Epidermal melanocyte (primary cell): Measurements from ENCODE around the gene ABCF2.

ENCODE experiments used
- DNase-seq: peaks from one replicate; pipeline ENCODE4 v3.0.0; 2011; ENCODE audit warnings: low spot score; ENCODE audit not compliant: insufficient read length

The ABCF2 gene

DNA sequence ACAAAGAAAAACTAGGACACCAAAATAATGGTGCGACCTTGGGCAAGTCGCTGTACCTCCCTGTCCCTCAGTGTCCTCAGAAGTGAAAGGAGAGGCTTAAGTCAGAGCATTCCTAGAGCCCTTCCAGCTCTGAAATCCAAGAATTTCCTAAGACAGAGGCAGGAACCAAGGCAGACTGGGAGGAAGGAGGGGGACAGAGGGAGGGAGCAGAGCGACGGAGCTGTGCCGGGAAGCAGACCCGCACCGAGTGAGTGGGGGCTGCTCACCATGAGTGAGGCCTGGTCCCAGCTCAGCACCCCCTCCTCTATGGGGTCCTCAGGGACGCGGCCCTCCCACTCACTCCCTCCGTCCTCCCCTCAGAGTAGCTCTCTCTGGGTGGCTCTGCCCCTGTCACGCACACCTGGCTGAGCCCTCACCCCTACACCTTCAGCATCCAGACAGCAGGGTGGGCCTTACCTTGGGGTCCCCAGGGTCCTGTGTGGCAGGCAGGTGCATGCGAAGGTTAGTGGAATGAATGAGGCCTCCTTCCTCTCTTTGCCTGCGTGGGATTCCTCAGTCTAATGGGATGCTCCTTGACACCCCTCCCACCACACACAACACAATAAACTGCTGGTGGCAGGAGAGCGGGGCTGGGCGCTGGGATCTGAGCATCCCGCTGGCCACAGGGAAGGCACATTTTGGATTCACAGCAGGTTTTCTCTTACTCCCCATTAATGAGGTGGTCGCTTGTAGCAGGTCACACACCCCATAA is 26.1 kb upstream of the ABCF2 start:
- DNase-seq, result no peak

DNA sequence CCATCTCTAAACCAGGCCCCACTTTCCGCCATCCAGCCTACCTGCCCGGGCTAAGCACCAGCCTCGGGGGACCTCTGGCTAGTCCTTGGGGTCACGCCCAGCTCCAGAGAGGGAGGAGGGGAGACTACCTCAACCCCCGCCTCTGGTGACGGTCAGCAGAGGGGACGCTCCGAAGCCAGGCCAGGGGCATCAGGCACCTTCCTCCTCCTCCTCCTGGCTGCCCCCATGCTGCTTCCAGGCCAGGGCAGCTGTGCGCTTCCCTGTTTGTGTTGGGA is 25.5 kb upstream of the ABCF2 start:
- DNase-seq, result no peak

DNA sequence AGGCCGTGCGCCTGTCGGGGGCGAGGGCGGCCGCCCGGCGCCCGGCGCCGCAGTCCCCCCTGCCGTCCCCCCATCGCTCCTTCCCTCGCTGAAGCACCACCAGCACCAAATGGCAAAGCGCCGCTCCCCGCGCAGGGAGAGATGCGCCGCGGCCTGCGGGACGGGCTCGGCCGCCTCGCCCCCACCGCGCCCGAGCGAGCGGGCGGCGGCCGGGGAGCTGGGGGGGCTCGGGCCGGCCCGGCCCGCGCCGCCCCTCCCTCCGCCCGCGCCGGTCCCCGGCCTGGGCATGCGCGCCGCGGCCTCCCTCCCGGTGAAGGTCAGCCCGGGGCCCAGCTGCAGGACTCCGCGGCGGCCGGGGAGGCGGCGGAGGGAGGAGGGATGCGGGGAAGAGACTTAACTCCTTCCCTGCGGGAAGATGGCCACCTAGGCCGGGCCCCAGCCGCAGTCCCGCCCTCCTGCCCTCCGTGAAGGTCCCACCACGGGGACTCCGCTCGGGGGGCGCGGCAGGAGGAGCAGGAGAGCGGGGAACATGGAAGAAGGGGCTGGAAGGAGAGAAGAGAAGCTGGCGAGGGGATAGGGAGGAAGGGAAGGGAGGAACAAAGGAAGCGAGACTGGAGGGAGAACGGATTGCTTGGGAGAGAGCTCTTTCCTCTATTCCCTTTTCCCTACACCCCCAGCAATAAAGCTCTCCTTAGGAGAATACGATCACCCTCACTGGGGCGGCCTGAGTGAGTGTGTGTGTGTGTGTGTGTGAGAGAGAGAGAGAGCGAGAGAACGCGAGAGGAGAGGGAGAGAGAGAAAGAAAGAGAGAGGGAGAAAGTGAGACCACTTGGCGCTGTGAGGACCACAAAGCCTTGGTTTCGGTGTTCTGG is 24.9 kb upstream of the ABCF2 start:
- peak; percentile 94 for DNase-seq

DNA sequence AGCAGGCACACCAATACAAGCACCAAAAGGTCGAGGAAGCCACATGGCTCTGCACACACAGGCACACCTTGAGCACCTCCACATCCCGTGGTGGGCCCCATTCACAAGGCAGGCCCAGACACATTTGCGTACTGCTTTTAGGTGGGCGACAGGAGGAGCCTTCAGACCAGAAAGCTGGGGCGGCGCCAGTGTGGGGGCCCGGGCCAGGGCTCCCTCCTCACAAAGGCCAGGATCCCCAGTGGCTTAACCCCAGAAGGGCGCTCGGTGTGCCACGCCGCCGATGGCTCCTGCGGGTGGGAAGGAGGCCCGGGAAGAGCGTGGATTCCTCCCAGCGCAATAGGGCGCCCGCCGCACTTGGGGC is 24.3 kb upstream of the ABCF2 start:
- DNase-seq, result no peak

DNA sequence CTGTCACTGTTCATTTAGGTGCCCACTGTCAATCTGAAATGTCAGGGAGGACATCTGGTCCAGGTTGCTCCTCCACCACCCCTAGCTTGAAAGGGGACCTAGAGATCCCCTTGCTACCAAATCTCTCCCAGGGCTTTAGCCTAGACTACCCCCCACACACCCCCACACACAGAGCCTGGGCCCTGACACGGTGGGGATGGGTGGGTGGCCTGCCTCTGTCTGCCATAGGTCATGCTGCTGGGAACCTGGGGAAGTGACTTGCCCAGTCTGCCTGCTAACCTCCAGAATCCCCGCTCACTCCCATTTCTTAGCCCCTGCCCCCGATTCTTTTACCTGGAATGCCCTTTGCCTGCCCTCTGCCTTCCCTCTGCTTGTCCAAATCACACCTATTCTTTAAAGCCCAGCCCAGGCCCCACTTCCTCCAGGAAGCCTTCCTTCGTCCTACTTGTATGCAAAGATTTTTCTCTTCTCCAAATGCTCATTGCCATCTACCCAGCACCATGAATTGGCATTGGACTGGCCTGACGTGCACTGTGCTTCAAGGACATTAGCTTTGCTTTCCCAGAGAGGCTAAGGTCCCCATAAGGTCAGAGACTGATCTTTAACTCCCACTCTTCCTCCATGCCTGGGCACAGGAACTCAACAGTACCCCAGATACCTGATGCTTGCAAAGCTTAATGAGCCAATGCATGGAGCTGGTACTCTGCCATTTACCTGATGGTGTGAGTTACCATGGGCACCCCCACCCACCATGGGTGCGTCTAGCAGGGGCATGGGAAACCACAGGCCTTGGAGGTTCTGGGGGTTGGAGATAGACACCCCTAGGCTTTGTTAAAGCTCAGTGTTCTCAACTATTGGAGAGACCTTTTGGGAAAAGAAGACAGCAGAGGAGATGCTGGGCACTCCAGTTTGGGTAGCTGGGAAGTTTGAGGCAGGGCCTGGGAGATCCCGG is 23.5 kb upstream of the ABCF2 start:
- DNase-seq, result no peak

DNA sequence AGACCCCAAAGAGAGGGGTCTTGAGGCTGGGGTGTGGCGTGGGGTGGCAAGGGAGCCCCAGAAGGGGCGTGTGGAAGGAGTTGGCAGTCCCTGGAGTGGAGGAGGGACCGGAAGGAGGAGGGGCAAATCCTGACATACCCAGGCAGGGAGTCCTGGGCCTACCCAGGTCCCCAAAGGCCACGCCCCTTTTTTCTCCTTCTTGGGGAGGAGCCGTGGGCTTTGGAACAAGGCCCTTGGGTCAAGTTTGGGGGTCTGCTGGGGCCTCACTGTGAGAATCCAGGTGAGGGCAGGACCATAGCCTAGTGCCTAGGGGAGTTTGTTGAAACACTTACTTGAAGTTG is 22.7 kb upstream of the ABCF2 start:
- peak; percentile 91 for DNase-seq

DNA sequence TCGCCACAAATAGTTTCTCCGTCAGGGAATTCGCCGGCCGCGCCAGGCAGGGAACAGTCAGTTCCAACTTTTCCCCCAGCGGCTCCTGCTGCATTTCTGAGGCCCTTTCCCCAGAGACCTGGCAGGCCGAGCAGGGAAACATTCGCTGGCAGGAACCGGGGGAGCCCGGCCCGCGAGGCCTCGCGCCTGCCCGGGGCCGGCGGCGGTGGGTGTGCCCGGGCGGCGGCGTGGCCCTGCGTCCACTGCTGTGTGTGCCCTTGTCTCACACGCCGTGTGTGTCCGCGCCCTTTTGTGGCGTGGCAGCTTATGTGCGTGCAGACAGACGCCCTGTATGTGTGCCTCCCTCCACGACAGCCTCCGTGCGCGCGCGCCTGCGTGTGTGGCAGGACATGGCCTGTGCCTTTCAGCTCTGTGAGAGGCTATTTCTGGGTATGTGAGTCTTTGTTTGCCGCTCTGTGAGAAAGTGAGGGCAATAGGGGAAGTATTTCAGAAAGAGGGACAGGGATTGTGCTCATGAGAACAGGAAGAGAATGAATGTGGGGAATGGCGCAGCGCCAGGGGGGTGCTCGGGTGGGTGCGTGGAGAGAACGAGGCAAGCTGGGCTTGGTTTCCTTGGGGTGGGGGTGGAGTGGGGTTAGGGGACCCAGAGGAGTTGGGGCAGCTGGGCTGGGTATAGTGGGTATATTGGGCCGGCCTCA is 22.2 kb upstream of the ABCF2 start:
- DNase-seq, result peak; percentile 66

DNA sequence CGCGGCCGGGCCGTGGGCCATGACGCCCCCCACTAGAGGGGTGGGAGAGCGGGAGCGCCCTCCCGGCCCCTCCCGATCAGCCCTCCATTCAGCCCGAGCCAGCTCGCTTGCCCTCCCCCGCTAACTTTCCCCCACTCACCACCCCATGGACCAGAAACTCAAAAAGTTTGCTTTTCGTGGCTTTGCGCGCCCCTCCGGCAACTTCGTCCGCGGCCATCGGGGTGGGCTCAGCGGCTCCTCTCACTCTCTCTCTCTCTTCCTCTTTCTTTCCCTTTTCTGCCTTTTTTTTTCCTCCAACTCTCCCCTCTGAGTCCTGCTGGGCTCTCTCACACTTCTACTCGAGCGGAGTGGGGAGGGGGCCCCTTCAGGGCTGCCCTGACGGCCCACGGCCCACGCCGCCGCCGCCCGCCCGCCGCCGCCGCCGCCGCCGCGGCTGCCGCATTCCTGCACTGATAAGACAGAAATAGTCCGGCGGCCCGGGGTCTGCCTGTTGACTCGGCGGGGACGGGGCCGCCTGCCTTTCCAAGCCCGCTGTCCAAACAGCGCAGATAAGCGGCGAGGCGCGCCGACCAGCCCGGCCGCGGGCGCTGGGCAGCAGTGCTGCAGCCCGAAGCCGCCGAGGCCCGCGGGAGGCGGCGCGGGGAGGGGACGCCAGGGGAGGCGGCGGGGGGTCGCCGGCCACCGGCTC is 21.5 kb upstream of the ABCF2 start, which contains the start of gene SMARCD3:
TSS of gene SMARCD3 (minus strand) at position 349 of the 688 bp plus-strand sequence. CDS start at position 217, 132 bp downstream.
- DNase-seq, result peak; percentile 67

DNA sequence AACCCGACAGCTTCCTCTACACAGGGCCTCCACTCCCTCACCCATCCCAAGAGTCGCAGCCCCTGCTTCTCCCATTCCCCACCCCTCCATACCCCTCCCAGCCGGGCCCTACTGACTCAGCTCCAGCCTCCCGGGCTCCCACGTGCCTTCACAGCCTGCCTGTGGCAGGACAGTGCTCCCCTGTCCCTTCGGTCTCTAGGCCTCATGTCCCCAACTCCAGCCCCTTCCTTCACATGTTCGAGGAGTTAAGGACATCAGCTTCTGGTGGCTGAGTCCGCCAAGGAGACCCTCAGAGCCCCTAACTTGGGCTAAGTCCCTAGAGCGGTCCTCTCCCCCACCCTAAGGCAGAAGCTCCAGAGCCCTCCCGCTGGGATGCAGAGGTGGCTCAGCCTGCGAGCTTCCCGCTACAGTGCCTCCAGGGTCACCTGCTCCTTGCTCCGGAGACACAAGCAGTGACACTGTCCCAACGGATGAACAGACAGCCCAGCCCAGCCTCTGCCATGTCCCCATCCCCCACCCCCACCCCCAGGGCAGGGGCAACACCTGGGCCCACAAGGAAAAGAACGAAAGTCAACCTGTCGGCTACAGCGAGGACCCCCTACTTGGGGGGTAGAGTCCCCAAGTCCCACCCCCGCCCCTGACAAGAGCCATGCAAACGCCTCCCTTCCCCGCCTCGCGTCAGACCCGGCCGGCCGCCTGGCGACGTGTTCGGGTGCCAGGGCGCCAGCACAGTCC is 20.8 kb upstream of the ABCF2 start:
- no peak for DNase-seq

DNA sequence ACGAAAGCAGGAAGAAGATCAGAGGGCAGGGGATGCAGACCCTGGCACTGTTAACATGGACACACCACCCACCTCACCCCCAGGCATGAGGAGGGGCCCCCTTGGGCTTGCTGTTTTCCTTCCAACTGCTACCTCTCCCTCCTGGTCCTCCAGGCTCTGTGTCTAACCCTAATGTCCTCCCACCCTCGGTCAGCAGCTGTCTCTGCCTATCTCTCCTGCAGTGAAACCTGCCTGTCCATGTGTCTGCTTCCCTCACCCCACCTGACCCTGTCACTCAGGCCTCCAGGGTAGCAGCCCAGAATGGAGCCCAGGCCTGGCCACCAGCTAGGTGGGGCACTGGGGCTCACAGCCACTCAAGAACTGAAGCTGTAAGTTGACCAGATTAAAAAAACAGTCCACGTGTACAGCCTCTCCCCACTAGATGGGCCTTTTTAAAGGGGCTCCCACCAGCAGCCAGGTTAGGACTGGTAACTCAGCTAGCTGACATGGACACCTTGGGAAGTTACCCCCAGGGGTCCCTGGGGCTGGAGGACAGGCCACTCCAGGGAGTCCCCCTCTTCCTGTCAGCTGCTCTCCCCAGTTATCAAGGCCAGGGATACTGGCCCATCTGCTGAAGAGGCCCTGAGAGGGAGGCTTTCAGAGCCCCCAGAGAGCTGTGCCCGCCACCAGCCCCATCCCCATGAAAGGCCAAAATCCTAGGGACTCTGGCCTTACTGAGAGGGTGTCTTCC is 20.0 kb upstream of the ABCF2 start:
- DNase-seq, result no peak

DNA sequence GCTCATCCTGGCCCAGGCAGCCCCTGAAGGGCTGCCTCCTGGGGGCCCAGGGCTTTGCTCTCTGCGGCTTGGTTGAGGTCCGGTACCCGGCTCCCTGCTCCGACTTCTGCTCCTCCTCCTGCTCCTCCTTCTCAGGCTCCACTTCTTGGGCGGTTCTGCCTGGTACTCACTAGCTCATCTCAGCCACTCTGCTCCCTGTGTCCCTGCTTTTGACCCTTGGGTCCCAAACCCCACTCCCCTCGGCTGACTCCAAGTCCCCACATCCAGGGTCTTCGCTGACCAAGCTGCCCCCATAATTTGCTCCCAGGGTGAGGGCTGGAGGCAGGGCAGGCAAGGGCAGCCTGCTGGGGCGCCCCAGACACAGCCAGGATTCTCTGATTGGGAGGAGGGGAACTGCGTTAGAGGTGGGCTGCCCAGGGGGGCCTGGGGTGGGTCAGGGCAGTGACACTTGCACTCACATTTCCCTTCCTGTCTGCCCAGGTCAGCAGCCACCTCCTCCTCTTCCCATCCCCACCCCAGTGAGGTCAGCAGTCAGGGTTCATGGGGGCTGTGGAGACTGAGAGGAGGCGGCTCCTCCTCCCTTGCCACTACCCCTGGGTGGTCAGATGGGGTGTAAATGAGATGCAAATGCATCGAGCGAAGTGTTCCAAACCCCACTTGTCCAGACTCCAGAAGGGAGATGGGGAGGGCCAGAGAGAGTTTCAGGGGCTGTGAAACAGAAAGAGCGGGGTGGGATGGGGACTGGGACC is 19.3 kb upstream of the ABCF2 start:
- DNase-seq, result no peak

DNA sequence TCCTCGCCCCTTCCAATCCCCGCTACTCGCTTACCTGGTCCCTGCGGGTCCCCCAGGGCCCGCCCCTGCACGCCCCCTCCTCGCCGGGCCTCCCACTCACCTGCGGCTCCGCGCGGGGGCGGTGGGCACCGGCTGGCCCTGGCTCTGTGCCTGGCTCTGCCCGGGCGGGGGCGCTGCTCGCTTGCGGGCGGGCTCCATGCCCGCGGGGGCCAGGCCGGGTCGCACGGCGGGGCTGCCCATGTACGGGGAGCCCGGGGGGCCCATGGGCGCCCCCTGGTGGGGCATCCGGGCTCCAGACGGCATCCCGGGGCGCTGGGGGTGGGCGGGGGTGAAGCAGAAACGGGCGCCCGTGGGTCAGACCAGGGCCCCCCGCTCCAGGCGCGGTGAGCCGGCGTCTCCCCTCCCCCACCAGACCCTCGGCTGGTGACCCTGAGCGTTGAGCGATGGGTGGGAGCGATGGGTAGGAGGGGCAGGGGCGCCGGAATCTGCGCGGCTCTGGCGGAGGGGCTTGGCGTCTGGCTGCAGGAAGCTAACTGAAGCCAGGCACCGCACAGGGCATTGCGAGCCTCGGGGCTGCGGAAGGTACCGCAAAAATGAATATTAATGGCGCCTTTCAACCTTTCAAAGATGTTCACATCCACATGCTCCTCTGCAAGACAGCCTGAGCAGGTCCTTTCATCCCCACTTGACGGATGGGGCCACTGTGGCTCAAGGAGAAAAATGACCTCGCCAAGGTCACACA is 18.5 kb upstream of the ABCF2 start:
- DNase-seq, result peak; percentile 84

DNA sequence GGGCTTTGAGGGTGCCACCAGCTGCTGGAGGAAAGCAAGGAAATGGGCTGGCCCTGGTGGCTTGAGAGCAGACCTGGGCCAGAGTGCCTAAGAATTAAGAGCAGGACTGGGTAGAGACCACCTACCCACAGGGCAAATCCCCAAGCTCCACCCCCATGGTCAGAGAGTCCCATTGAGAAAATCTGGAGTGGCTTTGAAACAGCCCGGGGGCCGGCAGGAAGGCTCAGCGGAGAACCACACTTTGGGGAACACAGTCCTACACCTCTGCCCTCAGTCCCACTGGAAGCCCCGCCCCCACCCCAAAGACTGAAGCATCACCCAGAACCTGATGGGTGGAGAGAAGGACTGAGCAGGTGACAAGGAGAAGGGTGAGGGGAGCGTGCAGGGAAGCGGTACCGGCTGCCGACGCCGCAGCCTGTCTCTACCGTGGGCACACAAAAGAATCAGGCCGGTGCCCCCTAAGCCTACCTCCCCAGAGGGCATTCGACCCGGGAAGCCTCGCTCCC is 17.9 kb upstream of the ABCF2 start:
- no peak for DNase-seq

DNA sequence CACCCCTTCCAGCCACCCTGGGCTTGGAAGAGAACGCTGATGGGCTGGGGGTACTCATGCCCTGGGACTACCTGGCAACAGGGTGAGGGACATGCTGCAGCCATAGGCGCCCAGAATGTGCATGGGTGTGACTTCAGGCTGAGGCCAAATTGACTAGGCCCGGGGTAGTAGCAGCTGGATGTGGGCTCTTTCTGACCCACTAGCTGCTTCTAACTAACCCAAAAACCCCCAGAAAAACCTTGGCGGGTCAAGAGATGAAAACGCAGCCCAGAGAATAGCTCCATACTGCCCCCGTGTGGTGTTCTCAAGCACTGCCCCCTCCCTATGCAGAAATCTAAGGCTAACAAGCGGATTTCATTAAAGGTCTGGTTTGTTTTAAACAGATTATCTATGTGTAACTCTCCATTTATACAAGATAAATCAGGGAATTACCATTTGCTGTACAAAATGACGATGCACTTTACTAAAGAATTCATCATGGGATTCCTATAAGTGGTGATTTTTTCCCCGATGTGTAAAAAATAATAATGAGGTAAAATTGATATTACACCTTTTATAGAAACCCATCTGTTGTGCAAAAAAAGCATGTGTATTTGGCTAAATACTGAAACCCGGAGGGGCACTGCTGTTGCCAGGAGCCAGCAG is 17.3 kb upstream of the ABCF2 start:
- DNase-seq, result peak; percentile 85

DNA sequence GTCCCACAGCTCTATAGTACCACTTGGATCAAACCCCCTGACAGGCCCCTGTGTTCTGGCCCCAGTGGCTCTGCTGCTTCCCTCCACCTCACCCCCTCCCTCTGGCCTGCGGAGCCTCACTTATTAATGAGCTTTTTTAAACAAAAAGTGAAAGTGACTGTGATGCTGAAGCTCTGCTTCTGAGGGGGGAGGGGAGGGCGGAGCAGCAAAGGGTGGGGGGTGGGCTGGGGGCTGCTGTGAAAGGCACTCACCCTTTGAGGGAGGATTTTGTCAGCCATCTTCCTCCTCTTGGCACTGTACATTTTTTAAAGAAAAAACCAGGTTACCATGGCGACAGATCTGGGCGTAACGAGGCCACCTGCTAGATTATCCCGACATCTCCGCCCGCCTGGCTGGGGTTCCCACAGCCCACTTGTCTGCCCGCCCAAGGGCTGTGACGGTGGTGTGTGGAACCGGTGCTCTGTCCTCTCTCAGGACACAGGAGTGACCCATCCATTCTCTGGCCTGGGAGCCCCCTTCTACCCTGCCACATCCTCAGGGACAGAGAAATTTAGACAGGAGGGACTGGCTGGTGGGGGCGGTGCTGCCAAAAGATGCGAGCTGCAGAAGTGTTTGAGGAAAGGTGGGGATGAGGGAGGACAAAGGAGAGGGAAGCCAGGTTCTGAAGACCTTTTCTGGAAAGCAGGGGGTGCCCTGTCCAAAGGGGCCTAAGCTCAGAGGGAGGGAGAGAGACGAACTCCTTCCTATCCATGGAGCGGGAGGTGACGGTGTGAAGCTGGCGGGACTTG is 16.6 kb upstream of the ABCF2 start:
- DNase-seq, result no peak

DNA sequence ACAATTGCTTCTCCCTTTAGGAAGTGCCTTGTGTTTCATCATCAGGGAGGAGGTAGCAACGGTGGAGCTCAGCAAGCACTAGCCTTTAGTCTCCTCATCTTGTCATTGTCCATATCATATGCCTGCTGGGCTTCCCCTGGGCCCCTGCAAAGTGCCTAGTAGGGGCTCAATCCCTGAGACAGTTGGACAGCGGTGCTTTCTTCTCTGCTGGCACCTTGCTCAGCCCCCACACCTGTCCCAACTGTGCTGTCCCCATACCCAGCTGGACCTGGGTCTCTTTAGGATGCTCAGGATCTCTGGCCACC is 16.0 kb upstream of the ABCF2 start:
- no peak for DNase-seq
